GM23248 (cell line): Measurements from ENCODE around the gene OGFOD2.

Experiments
- EZH2 ChIP-seq: fragments of 200-600 bp; sonication (generic); IDR thresholded peaks from 2 replicates; pipeline ENCODE4 v1.6.1; 2018; ENCODE audit warnings: antibody characterized with exemption, mild to moderate bottlenecking; ENCODE audit not compliant: insufficient read depth, poor library complexity, severe bottlenecking
- EZH2phosphoT487 ChIP-seq: fragments of 200-600 bp; sonication (generic); IDR thresholded peaks from 2 replicates; pipeline ENCODE4 v1.6.1; 2018; ENCODE audit warnings: antibody characterized with exemption, moderate library complexity, mild to moderate bottlenecking, low read depth; ENCODE audit not compliant: insufficient read depth

DNA sequence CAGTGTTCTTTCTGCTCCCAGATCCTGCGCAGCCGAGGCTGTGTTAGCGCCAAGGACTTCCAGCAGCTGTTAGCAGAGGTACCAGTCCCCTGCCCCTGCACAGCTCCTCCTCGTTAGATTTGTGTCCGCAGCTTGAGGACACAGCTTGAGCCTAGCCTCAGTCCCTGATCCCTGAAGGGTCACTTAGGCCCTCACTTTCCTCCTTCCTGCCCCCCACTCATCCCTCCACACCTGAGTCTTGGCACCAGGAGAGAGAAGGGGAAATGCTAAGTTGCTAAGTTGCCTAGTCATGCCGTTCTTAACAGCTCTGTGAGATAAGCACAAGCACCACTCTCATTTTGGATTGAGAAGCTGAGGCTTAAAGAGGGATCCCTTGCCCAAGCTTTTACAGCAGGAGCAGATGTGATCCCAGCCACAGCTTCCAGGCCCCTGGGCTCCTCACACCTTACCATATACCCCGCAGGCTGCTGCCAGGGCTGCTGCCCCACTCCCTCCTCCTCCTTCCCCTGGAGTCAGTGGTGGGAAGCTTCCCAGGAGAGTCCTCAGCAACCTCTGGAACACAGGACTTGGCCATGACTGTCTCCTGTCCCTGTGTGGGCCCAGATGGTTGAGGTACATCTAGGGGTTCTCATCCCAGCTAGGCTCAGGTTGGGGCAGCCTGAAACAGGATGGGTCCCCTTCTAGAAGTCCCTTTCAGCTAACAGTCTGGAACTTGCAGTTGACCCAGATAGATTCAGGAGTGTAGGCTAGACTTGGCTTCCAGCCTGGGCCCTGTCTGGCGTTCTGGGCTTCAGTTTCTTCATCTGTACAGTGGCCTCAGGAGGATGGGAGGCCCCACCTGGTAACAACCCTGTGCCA is 975 bp downstream of the OGFOD2 start:
- TF ChIP-seq EZH2: no peak
- TF ChIP-seq EZH2phosphoT487: no peak
